HG02610 (cell line): ENCODE measurements around the gene THBS1.

Experiments used
- ATAC-seq: cut with Tn5 transposase; IDR thresholded peaks from one replicate; pipeline ENCODE4 v1.9.1; 2021; ENCODE audit warnings: mild to moderate bottlenecking, moderate library complexity; ENCODE audit not compliant: unreplicated experiment

THBS1 gene

DNA sequence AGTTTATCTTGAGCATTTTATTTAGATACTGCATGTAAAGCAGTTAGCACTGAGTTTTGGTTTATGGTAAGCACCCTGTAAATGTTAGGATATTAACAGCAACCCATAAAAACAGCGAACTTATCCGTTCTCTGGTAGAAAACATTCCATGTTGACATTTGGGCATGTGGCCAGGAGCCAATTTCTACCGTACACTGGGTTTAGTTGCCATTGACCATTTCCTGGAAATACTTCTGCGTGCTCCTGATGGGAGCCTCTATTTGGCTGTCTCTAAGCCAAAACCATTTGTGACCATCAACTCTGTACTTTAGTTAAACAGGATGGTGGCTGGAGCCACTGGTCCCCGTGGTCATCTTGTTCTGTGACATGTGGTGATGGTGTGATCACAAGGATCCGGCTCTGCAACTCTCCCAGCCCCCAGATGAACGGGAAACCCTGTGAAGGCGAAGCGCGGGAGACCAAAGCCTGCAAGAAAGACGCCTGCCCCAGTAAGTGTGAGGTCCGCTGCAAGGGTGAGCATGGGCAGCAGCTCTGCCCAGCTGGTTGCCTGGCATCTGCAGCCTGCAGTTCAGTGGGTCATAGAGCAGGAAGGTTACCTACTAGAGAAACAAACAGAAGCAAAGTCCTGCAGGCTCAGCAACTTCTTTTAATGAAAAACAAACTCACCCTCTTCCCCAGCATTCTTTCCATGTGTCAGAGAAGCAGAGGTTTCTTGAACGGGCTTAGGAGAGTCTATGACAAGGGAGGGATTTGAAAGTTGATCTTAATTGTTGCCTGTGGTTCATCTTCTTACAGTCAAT lies 7.1 kb downstream of the THBS1 start:
- ATAC-seq = no peak

DNA sequence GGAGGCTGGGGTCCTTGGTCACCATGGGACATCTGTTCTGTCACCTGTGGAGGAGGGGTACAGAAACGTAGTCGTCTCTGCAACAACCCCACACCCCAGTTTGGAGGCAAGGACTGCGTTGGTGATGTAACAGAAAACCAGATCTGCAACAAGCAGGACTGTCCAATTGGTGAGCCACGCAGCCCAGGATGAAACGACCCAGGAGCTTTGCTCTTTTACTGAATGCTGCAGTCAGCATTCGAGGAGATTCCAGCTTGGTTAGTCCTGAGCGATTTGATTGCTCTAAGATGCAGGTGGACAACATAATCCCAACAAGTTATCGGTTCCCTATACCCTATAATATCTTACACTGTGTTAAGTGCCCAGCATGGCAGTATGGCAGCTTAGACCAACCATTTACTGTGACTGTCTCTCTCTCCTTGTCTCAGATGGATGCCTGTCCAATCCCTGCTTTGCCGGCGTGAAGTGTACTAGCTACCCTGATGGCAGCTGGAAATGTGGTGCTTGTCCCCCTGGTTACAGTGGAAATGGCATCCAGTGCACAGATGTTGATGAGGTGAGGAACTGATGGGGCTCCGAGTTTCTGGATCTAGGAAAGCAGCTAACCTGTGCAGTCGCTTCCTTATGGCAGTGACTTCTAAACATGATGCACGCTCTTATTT lies 7.8 kb downstream of the THBS1 start:
- no peak for ATAC-seq

DNA sequence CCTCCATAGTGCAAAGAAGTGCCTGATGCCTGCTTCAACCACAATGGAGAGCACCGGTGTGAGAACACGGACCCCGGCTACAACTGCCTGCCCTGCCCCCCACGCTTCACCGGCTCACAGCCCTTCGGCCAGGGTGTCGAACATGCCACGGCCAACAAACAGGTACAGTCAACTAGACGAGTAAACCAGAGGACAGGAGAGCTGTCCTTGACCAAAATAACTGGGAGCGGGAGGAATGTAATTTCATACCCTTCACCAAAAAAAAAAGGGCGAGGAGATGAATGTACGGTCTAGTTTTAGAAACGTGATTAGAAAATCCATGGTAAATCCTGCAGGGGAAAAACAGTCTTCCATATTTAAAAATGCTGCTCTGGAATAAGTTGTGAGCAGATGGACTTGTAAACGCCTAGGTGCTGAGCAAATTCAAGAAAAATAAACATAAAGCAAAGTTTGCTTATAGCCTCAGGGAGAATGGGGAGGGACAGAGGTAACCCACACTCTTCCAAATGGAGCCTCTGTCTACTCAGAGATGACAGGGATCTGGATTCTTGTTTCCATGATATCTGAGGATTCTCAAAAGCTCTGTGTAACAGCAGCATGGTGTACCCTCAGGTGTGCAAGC lies 8.4 kb downstream of the THBS1 start:
- ATAC-seq = no peak

DNA sequence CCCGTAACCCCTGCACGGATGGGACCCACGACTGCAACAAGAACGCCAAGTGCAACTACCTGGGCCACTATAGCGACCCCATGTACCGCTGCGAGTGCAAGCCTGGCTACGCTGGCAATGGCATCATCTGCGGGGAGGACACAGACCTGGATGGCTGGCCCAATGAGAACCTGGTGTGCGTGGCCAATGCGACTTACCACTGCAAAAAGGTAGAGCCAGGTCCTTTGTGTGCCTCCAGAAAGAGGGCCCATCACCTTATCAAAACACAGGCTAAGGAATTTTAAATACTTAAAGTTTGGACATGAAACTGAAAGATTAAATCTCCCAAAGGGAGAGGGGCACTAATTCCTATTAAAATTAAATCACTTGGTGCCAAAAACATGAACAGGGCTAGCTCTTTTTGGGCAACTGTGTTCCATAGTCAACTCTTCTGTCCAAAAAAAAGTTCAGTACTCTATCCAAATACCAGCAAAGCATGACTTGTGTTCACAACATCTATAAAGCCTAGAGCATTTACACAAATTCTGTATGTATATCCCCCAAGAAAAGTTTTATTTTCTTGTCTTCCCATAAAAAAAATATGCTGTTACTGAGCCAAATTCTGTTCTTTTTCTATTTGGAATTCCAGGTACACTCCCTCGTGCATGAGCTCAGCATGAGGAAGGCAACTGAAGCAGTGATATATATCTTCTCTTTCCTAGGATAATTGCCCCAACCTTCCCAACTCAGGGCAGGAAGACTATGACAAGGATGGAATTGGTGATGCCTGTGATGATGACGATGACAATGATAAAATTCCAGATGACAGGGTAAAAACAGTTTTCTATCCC lies 9.2 kb downstream of the THBS1 start:
- ATAC-seq = no peak

DNA sequence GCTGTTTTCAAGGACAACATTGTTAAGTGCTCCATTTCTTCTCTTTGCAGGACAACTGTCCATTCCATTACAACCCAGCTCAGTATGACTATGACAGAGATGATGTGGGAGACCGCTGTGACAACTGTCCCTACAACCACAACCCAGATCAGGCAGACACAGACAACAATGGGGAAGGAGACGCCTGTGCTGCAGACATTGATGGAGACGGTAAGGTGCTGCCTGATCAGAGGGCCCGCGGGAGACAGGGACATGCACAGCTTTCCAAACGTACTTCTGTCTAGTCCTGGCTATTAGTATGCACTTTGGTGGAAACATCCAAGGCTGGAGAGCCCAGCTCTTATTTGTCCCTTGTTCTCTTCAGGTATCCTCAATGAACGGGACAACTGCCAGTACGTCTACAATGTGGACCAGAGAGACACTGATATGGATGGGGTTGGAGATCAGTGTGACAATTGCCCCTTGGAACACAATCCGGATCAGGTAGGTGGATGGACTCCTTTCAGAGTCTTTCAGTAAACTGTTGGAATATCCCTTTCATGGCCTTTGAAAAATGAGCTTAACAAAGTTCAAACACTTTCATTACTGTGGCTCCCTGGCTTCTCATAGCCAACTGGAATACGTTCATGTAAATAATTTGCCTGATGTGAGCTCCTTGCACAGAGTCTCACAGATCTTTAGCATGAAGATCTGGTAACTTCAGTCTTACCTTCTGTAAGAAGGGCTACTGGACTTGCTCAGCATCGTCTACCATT lies 10.4 kb downstream of the THBS1 start:
- ATAC-seq = no peak

DNA sequence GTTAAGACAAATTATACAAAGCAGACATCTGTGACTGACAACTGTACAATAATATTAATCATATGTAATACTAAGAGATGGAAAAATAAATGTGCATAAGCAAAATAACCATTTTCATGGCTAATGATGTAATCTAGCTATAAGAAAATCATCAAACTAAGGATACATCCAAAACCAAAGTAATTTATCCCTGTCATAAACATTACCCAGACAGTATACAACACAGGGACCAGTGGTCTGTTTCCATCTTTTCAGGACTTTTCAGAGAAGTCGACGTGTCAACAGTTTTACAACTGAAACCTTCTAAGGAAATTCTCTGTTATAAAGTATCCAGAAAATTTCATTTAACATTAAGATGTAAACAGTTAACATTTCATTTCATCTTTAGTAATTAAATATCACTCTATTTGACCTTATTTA lies 11.0 kb downstream of the THBS1 start:
- no peak for ATAC-seq

- ATAC-seq = no peak
Observed at GRCh38 chr15:39592500-39592899, 11.6 kb downstream of the THBS1 start.

GRCh38 chr15:39593071-39593655 lies 12.3 kb downstream of the THBS1 start:
- no peak for ATAC-seq

- no peak for ATAC-seq
Observed at GRCh38 chr15:39593656-39594445, 13.0 kb downstream of the THBS1 start.

DNA sequence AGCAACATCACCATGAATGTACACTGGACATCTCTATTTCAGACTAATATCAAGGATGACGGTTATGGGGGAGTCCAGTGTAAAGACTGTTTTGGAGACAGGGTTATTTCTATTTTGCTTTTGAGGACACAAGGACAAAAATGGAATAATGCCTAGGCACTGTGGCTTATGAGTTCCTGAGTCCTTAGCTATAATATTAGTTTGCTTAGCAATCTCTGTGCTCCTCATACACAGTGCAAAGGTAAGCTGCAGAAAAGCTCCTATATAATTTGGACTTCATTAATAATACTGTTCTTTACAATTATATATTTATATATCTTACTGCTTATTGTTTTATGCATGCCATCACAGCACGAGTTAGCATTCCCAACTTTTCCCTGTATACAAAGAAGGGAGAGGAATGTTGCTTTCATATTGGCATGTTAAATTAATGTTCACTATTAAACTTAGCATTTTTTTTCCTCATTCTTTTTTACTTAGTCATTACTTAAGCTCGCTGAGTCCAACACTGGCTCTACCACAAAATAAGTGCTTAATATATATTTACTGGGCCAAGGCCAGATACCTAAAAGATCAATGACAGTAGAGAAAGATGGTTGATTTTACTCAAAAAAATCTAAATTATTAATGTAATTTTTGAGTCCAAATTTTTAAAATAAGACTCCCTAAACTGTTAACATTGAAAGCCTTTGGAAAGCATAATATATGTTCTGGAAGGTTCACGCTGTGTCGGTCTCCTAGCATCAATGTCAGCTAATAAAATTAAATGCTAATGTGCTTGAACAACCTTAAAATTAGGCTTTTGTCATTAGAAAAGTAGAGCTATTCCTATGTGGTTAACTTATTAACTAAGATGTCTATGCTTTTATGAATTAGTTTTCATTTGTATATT lies 13.8 kb downstream of the THBS1 start:
- ATAC-seq = no peak

DNA sequence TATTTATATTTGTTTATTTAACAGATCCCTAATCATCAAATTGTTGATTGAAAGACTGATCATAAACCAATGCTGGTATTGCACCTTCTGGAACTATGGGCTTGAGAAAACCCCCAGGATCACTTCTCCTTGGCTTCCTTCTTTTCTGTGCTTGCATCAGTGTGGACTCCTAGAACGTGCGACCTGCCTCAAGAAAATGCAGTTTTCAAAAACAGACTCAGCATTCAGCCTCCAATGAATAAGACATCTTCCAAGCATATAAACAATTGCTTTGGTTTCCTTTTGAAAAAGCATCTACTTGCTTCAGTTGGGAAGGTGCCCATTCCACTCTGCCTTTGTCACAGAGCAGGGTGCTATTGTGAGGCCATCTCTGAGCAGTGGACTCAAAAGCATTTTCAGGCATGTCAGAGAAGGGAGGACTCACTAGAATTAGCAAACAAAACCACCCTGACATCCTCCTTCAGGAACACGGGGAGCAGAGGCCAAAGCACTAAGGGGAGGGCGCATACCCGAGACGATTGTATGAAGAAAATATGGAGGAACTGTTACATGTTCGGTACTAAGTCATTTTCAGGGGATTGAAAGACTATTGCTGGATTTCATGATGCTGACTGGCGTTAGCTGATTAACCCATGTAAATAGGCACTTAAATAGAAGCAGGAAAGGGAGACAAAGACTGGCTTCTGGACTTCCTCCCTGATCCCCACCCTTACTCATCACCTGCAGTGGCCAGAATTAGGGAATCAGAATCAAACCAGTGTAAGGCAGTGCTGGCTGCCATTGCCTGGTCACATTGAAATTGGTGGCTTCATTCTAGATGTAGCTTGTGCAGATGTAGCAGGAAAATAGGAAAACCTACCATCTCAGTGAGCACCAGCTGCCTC lies 14.7 kb downstream of the THBS1 start:
- no peak for ATAC-seq

DNA sequence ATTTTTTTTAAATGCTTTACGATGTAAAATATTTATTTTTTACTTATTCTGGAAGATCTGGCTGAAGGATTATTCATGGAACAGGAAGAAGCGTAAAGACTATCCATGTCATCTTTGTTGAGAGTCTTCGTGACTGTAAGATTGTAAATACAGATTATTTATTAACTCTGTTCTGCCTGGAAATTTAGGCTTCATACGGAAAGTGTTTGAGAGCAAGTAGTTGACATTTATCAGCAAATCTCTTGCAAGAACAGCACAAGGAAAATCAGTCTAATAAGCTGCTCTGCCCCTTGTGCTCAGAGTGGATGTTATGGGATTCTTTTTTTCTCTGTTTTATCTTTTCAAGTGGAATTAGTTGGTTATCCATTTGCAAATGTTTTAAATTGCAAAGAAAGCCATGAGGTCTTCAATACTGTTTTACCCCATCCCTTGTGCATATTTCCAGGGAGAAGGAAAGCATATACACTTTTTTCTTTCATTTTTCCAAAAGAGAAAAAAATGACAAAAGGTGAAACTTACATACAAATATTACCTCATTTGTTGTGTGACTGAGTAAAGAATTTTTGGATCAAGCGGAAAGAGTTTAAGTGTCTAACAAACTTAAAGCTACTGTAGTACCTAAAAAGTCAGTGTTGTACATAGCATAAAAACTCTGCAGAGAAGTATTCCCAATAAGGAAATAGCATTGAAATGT lies 15.6 kb downstream of the THBS1 start:
- ATAC-seq = no peak

GRCh38 chr15:39597336-39597735 lies 16.5 kb downstream of the THBS1 start:
- no peak for ATAC-seq

DNA sequence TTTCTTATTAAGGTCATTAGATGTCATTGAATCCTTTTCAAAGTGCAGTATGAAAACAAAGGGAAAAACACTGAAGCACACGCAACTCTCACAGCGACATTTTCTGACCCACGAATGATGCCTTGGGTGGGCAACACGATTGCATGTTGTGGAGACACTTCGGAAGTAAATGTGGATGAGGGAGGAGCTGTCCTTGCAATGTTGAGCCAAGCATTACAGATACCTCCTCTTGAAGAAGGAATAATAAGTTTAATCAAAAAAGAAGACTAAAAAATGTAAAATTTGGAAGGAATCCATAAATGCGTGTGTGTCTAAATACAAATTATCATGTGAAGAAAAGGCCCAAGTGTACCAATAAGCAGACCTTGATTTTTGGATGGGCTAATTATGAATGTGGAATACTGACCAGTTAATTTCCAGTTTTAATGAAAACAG lies 16.9 kb downstream of the THBS1 start:
- ATAC-seq = no peak

DNA sequence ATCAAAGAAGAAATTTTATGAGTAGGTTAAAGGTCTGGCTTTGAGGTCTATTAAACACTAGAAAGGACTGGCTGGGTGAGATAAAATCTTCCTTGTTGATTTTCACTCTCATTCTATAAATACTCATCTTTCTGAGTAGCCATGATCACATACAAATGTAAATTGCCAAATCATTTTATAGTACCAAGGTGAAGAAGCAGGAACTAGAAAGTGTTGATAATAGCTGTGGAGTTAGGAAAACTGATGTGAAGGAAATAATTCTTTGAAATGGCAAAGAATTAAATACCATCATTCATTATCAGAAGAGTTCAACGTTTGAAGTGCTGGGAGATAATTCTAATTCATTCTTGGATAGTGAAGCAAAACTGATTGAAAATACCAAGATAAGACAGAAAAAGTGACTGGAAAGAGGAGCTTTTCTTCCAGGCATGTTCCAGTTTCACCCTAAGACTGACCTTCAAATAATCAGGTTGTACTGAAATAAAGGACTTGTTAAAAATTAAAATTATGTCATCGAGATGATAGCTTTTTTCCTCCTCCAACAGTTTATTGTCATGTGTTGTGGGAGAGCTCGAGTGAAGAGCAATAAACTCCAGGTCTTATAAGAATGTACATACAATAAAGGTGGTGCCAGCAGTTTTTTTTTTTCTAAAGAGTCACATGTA lies 17.4 kb downstream of the THBS1 start:
- ATAC-seq = no peak
